ENCODE measurements around the gene ASGR1. TPM values are rescaled to one million over a fixed set of nuclear protein-coding genes. Genes with fewer than 3 reads are reported as not detected.
A peak's percentile ranks its signal among the peaks of the same experiment; 100 is the strongest.

ASGR1 gene
- total and polyA plus RNA-seq, 7 experiments from 2014 or later, result 0.79 to 11.9 (median 1.3) TPM; not detected in 3

- Histone ChIP-seq H3K36me3 (ENCODE audit: control insufficient read depth in 2 of 3, insufficient read depth in 3 of 3, low read length in 3 of 3) (no peaks in the 10 kb centered on the region), H3K27ac (ENCODE audit: low read depth, low read length) (peak overlapping the region; percentile 65), H3K4me1 (ENCODE audit: control insufficient read depth in 2 of 2, insufficient read depth in 2 of 2, low read length in 2 of 2) (peaks cover 6 to 20% of the 10 kb centered on the region in 2 donors), H3K9me3 (ENCODE audit: control insufficient read depth in 2 of 3, low read length in 3 of 3) (no peaks in the 10 kb centered on the region), H3K4me3 (ENCODE audit: low read length) (peak overlapping the region; percentile 17), H3K27me3 (ENCODE audit: control insufficient read depth in 2 of 2, insufficient read depth in 2 of 2, low read length in 2 of 2) (no peaks in the 10 kb centered on the region)
- Mint-ChIP-seq H3K27me3 (peaks cover 0 to 22% (median 3%) of the 10 kb centered on the region in 5 donors), H3K36me3 (no peaks in the 10 kb centered on the region), H3K9me3 (no peaks in the 10 kb centered on the region), H3K4me1 (peaks cover 18 to 39% (median 28%) of the 10 kb centered on the region in 7 donors), H3K27ac (peak overlapping the region in 7 of 9 donors; percentile 67 to 98 (median 89)), H3K4me3 (peak overlapping the region; percentile 53 to 81 (median 72))
- peak; percentile 9 for ATAC-seq
- intact Hi-C loops (cut with micrococcal nuclease), result loop anchor here in 1 of 2 donors (2.0 to 5.0 kb wide), 2 partner anchors 291 to 481 kb away; partner anchors contain the start of genes C17orf100 and MED31
- CTCF ChIA-PET, result interaction anchor here (0.7 to 10.3 kb wide), 9 partner anchors 8 to 223 kb away, joined by 3 to 145 read pairs (median 4); partner anchors contain the start of gene SLC16A11
- POLR2A ChIA-PET, result interaction anchor here (1.3 to 2.3 kb wide), 3 partner anchors 87 to 122 kb away, joined by 4 to 20 read pairs (median 6); partner anchors contain the start of gene SLC16A13
- DNase-seq, result peak; percentile 19 to 40 (median 32)
Measured at GRCh38 chr17:7133424-7133823, 45.7 kb downstream of the ASGR1 start.

DNA sequence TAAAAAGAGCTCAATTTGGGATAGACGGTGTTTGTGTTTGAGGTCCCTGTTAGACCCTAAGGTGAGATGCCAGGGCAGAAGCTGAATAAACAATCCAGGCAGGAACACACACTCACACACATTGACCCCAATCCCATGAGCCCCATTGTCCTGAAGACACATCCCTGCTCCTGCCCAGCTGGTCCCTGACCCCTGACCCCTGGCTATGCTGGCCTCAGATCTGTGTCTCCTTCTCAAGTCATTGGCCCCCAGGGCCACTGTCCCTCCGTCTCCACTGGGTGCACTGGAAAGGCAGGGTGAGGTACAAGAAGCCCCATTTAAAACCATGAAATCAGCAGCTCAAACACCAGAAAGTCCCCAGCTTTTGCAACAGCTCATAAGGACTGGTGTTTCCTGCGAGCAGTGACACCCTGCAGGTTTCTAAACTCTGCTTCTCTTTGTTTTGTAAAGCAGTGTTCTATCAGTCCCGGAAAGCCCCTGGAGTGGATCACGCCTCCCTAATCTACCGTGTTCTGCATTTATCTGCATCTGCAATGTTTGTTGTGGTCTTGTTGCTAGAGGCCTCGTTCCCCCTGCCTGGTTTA lies 46.6 kb downstream of the ASGR1 start:
- H3K4me3 ChIP-seq (ENCODE audit: low read length), result no peak overlapping the region
- CTCF ChIA-PET, result interaction anchor here (0.7 to 10.3 kb wide), 14 partner anchors 10 to 1380 kb away, joined by 3 to 145 read pairs (median 3); partner anchors contain the start of gene SLC16A11
- DNase-seq, result peak; percentile 41 to 91 (median 76)

GRCh38 chr17:7131423-7131791 lies 47.8 kb downstream of the ASGR1 start:
- DNase-seq (no peak), ATAC-seq (no peak)
- intact Hi-C loops (cut with micrococcal nuclease), result loop anchor here in 1 of 2 donors (5.0 kb wide), 1 partner anchor 479 kb away; the partner anchor contains the start of genes C17orf100 and MED31
- ChIA-PET CTCF (interaction anchor here (0.9 to 10.3 kb wide), 2 partner anchors 86 to 116 kb away, joined by 3 to 145 read pairs; partner anchors contain the start of gene SLC16A11), POLR2A (no interaction called here)
- no peaks in the 10 kb centered on the region for H3K36me3 ChIP-seq (ENCODE audit: control insufficient read depth in 2 of 3, insufficient read depth in 3 of 3, low read length in 3 of 3)
- no peaks in the 10 kb centered on the region for H3K9me3 ChIP-seq (ENCODE audit: control insufficient read depth in 2 of 3, low read length in 3 of 3)
- peaks cover 18 to 39% (median 28%) of the 10 kb centered on the region in 7 donors for H3K4me1 Mint-ChIP-seq
- H3K36me3 Mint-ChIP-seq, result no peaks in the 10 kb centered on the region
- H3K4me3 ChIP-seq (ENCODE audit: low read length), result no peak overlapping the region
- H3K27me3 ChIP-seq (ENCODE audit: control insufficient read depth in 2 of 2, insufficient read depth in 2 of 2, low read length in 2 of 2), result no peaks in the 10 kb centered on the region
- H3K4me1 ChIP-seq (ENCODE audit: control insufficient read depth in 2 of 2, insufficient read depth in 2 of 2, low read length in 2 of 2), result peaks cover 6 to 20% of the 10 kb centered on the region in 2 donors
- peak overlapping the region; percentile 11 for H3K27ac ChIP-seq (ENCODE audit: low read depth, low read length)
- peak overlapping the region; percentile 30 to 98 (median 91) for H3K27ac Mint-ChIP-seq
- H3K9me3 Mint-ChIP-seq, result peaks cover 0 to 2% (median 0%) of the 10 kb centered on the region in 11 donors
- peaks cover 0 to 7% (median 0%) of the 10 kb centered on the region in 5 donors for H3K27me3 Mint-ChIP-seq
- H3K4me3 Mint-ChIP-seq, result peak overlapping the region in 7 of 10 donors; percentile 11 to 73 (median 29)

More for the DNA sequence above, 46.6 kb downstream of the ASGR1 start:
- POLR2A ChIA-PET, result interaction anchor here (1.0 to 2.3 kb wide), 5 partner anchors 81 to 121 kb away, joined by 4 to 20 read pairs (median 4); partner anchors contain the start of gene SLC16A13
- ATAC-seq, result peak; percentile 95
- H3K36me3 ChIP-seq (ENCODE audit: control insufficient read depth in 2 of 3, insufficient read depth in 3 of 3, low read length in 3 of 3), result no peaks in the 10 kb centered on the region
- H3K27ac ChIP-seq (ENCODE audit: low read depth, low read length), result peak overlapping the region; percentile 79
- peak overlapping the region; percentile 90 to 99 (median 97) for H3K27ac Mint-ChIP-seq
- no peaks in the 10 kb centered on the region for H3K27me3 ChIP-seq (ENCODE audit: control insufficient read depth in 2 of 2, insufficient read depth in 2 of 2, low read length in 2 of 2)
- H3K9me3 ChIP-seq (ENCODE audit: control insufficient read depth in 2 of 3, low read length in 3 of 3), result no peaks in the 10 kb centered on the region
- peaks cover 0 to 19% (median 0%) of the 10 kb centered on the region in 5 donors for H3K27me3 Mint-ChIP-seq
- intact Hi-C loops (cut with micrococcal nuclease), result loop anchor here in 1 of 2 donors (1.0 to 5.0 kb wide), 3 partner anchors 118 to 480 kb away; partner anchors contain the start of genes C17orf100 and MED31
- H3K36me3 Mint-ChIP-seq, result no peaks in the 10 kb centered on the region
- peaks cover 6 to 20% of the 10 kb centered on the region in 2 donors for H3K4me1 ChIP-seq (ENCODE audit: control insufficient read depth in 2 of 2, insufficient read depth in 2 of 2, low read length in 2 of 2)
- peaks cover 18 to 39% (median 28%) of the 10 kb centered on the region in 7 donors for H3K4me1 Mint-ChIP-seq
- peak overlapping the region; percentile 64 to 80 (median 74) for H3K4me3 Mint-ChIP-seq
- H3K9me3 Mint-ChIP-seq, result no peaks in the 10 kb centered on the region

- peaks cover 0 to 5% (median 0%) of the 10 kb centered on the region in 5 donors for H3K27me3 Mint-ChIP-seq
- ChIA-PET CTCF (interaction anchor here (1.3 kb wide), 1 partner anchor 9 kb away, joined by 4 read pairs; no protein-coding TSS in a partner anchor), POLR2A (interaction anchor here (0.8 kb wide), 1 partner anchor 1245 kb away, joined by 3 read pairs; no protein-coding TSS in a partner anchor)
- H3K36me3 ChIP-seq (ENCODE audit: control insufficient read depth in 2 of 3, insufficient read depth in 3 of 3, low read length in 3 of 3), result no peaks in the 10 kb centered on the region
- no peak overlapping the region for H3K4me3 ChIP-seq (ENCODE audit: low read length)
- no peaks in the 10 kb centered on the region for H3K27me3 ChIP-seq (ENCODE audit: control insufficient read depth in 2 of 2, insufficient read depth in 2 of 2, low read length in 2 of 2)
- H3K4me3 Mint-ChIP-seq, result peak overlapping the region in 6 of 10 donors; percentile 11 to 73 (median 30)
- H3K4me1 ChIP-seq (ENCODE audit: control insufficient read depth in 2 of 2, insufficient read depth in 2 of 2, low read length in 2 of 2), result peaks cover 6 to 17% of the 10 kb centered on the region in 2 donors
- H3K27ac ChIP-seq (ENCODE audit: low read depth, low read length), result peak overlapping the region; percentile 11
- peaks cover 0 to 2% (median 0%) of the 10 kb centered on the region in 11 donors for H3K9me3 Mint-ChIP-seq
- no peaks in the 10 kb centered on the region for H3K9me3 ChIP-seq (ENCODE audit: control insufficient read depth in 2 of 3, low read length in 3 of 3)
- no peaks in the 10 kb centered on the region for H3K36me3 Mint-ChIP-seq
- H3K27ac Mint-ChIP-seq, result peak overlapping the region; percentile 31 to 98 (median 90)
- ATAC-seq (no peak), DNase-seq (no peak)
- intact Hi-C loops (cut with micrococcal nuclease), result loop anchor here in 1 of 2 donors (5.0 kb wide), 1 partner anchor 479 kb away; the partner anchor contains the start of genes C17orf100 and MED31
- peaks cover 18 to 33% (median 24%) of the 10 kb centered on the region in 7 donors for H3K4me1 Mint-ChIP-seq
Measured at GRCh38 chr17:7130621-7131422, 48.3 kb downstream of the ASGR1 start.

DNA sequence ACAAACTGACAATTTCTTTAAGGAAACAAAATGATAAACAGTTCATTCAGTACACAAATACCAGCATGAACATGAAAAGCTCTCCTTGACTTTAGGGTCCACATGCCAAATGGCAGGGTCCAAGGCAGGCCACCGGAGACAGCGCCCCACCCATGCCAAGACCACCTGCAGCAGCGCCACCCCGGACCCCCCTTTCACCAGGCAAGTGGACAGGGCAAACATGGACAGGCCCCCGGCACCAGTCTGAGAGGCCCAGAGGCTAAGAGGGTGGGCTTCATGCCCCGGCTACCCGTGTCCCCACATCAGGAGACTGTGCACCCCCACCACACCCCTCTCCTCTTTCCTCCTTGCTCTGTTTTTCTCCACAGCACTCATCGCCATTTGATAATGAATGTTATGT lies 49.9 kb downstream of the ASGR1 start:
- ChIA-PET POLR2A (no interaction called here), CTCF (no interaction called here)
- ATAC-seq, result no peak
- Mint-ChIP-seq H3K9me3 (peaks cover 0 to 2% (median 0%) of the 10 kb centered on the region in 11 donors), H3K27me3 (peaks cover 0 to 5% (median 0%) of the 10 kb centered on the region in 5 donors), H3K4me1 (peaks cover 18 to 28% (median 24%) of the 10 kb centered on the region in 7 donors), H3K36me3 (no peaks in the 10 kb centered on the region), H3K4me3 (peak overlapping the region in 1 of 10 donors; percentile 58), H3K27ac (peak overlapping the region in 3 of 9 donors; percentile 27 to 35 (median 31))
- Histone ChIP-seq H3K36me3 (ENCODE audit: control insufficient read depth in 2 of 3, insufficient read depth in 3 of 3, low read length in 3 of 3) (no peaks in the 10 kb centered on the region), H3K27me3 (ENCODE audit: control insufficient read depth in 2 of 2, insufficient read depth in 2 of 2, low read length in 2 of 2) (no peaks in the 10 kb centered on the region), H3K4me3 (ENCODE audit: low read length) (no peak overlapping the region), H3K9me3 (ENCODE audit: control insufficient read depth in 2 of 3, low read length in 3 of 3) (no peaks in the 10 kb centered on the region), H3K27ac (ENCODE audit: low read depth, low read length) (no peak overlapping the region), H3K4me1 (ENCODE audit: control insufficient read depth in 2 of 2, insufficient read depth in 2 of 2, low read length in 2 of 2) (peaks cover 6 to 17% of the 10 kb centered on the region in 2 donors)
- intact Hi-C loops (cut with micrococcal nuclease), result no loop called here
- DNase-seq, result no peak

- Mint-ChIP-seq H3K36me3 (no peaks in the 10 kb centered on the region), H3K4me3 (no peak overlapping the region), H3K27ac (no peak overlapping the region), H3K27me3 (peaks cover 0 to 10% (median 4%) of the 10 kb centered on the region in 5 donors), H3K9me3 (peaks cover 0 to 2% (median 0%) of the 10 kb centered on the region in 11 donors), H3K4me1 (peaks cover 12 to 22% (median 19%) of the 10 kb centered on the region in 7 donors)
- Histone ChIP-seq H3K4me3 (ENCODE audit: low read length) (no peak overlapping the region), H3K4me1 (ENCODE audit: control insufficient read depth in 2 of 2, insufficient read depth in 2 of 2, low read length in 2 of 2) (peaks cover 6 to 9% of the 10 kb centered on the region in 2 donors), H3K9me3 (ENCODE audit: control insufficient read depth in 2 of 3, low read length in 3 of 3) (no peaks in the 10 kb centered on the region), H3K36me3 (ENCODE audit: control insufficient read depth in 2 of 3, insufficient read depth in 3 of 3, low read length in 3 of 3) (no peaks in the 10 kb centered on the region), H3K27ac (ENCODE audit: low read depth, low read length) (no peak overlapping the region), H3K27me3 (ENCODE audit: control insufficient read depth in 2 of 2, insufficient read depth in 2 of 2, low read length in 2 of 2) (no peaks in the 10 kb centered on the region)
- intact Hi-C loops (cut with micrococcal nuclease), result no loop called here
- DNase-seq (no peak), ATAC-seq (no peak)
- CTCF ChIA-PET, result interaction anchor here (0.8 kb wide), 1 partner anchor 12 kb away, joined by 3 read pairs; no protein-coding TSS in a partner anchor
- POLR2A ChIA-PET, result no interaction called here
Measured at GRCh38 chr17:7128160-7128559, 51.0 kb downstream of the ASGR1 start.

Measured in naive thymus-derived CD4-positive, alpha-beta T cell (primary cell).